HG03571 (cell line): ENCODE measurements around the gene CCDC61.

Source experiments
- ATAC-seq: cut with Tn5 transposase; IDR thresholded peaks from one replicate; pipeline ENCODE4 v1.9.1; 2021; ENCODE audit not compliant: unreplicated experiment

CCDC61 gene

DNA sequence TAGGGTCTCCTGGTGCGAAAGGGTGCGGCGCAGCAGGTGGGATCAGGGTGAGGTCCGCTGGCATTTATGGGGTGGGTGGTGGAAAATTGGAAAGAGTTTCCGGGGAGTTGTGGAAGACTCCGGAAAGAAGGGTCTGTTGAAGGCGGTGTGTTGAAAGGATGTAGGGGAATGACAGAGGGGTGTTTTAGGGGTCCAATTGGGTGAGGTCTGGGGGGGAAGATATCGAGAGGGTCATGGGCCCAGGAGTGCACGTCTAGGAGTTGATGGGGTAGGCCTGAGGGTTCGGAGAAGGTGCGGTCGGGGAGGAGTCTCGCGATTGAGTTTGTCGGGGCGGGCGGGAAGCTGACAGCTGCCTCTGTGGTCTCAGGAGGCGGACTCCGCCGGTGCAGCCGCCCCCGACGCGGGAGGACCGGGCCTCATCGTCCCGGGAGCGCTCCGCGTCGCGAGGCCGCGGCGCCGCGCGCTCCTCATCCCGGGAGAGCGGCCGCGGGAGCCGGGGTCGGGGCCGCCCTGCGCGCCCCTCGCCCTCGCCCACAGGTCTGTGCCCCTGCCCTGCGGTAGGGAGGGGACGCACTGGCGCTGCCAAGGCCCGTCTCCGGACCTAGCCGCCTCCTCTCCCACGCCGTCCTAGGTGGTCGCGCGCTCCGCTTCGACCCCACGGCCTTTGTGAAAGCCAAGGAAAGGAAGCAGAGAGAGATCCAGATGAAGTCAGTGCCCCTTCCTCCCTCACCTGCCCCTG lies 20.6 kb downstream of the CCDC61 start:
- no peak for ATAC-seq

GRCh38 chr19:46016426-46017094 lies 21.3 kb downstream of the CCDC61 start:
- no peak for ATAC-seq

DNA sequence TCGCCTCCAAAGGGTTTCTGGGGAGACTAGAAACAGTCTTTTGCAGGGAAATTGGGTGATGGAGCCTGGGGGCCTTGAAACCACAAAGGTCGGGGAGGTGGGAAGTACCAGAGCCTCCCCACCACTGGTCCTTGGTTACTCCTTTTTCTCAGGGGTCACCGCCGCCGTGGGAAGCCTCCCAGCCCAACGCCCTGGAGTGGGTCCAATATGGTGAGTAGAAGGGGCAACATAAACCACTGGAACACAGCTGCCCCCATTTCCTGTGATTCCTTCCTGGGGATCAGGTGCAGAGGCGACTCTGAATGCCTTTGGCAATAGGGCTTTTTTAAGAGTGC lies 21.8 kb downstream of the CCDC61 start:
- ATAC-seq, result no peak

- no peak for ATAC-seq
These were observed 22.8 kb downstream of the CCDC61 start for GRCh38 chr19:46017874-46018675.

GRCh38 chr19:46018729-46019251 lies 23.5 kb downstream of the CCDC61 start:
- ATAC-seq, result no peak

- no peak for ATAC-seq
These were observed 24.0 kb downstream of the CCDC61 start for GRCh38 chr19:46019270-46019669.

DNA sequence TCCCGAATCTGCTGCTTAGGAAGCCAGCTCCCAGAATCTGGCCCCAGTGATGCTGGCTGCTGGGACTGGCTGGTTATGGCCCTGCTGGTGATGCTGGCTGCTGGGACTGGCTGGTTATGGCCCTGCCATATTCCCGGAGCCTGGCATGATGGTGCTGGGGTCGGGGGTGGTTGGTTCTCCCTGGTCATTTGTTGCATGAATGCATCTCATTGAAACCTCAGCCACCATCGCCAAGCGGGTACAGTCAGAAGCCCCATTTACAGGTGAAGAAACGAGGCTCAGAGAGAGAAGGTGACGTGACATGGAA lies 25.5 kb downstream of the CCDC61 start:
- ATAC-seq, result no peak

- no peak for ATAC-seq
These were observed 26.3 kb downstream of the CCDC61 start for GRCh38 chr19:46021531-46022041.

DNA sequence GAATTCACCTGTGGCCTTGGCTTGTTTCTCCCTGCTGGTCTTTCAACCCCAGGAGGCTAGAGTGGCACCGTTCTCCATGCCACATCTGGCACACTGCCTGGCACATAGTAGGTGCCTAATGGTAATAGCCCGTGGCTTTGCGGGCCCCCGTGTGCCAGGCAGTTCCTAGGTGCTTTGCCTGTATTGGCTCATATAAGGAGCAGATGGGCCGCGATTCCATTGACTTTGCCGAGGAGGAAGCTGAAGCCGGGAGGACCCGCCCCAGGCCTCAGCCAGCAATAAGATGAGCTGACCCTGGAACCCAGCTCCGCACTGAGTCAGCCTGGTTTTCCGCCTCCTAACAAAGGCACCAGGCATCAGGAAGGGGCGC lies 26.8 kb downstream of the CCDC61 start:
- no peak for ATAC-seq

- ATAC-seq, result no peak
These were observed 27.4 kb downstream of the CCDC61 start, which contains the start of gene PGLYRP1 for GRCh38 chr19:46022431-46023310. Gene PGLYRP1, minus strand, starts transcription at chr19:46023053. Its CDS starts 32 bp downstream, at chr19:46023021.

GRCh38 chr19:46023311-46023779 lies 28.1 kb downstream of the CCDC61 start:
- ATAC-seq, result no peak

- no peak for ATAC-seq
These were observed 30.6 kb downstream of the CCDC61 start for GRCh38 chr19:46025835-46026234.

DNA sequence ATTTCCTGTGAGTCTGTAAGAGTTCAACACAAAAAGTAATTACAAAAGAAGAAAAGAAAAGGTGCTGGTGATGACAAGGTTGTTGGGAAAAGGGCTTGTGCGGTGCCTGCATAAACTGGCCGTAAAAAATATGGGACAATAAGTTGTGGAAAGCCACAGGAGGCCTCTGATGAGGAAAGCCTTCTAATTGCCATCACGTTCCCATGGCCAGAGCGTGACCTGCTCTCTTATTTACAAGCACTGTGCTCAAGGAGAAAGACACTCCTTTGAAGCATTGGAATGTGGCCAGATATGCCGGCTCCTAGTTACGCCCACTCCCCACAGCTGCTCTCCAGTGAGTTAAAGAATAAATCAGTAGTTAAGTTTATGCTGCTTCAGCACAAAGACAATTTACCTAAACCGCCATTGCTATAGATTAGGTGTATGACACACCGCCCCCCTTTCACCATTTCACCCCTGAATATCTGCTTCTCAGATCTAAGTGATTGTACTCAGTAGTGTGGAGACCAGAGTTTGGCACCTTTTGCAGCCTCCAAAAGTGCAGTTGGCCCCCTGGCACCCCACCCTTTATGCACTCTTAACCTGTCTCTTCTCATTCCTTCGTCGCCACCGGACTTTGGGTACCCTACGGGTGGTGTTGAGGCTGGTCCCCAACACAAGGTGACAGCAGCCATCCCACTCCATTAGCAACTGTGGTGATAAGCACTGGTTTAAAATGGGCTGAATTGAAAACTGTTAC lies 35.7 kb downstream of the CCDC61 start:
- no peak for ATAC-seq

- ATAC-seq, result no peak
These were observed 36.7 kb downstream of the CCDC61 start for GRCh38 chr19:46031781-46032596.

DNA sequence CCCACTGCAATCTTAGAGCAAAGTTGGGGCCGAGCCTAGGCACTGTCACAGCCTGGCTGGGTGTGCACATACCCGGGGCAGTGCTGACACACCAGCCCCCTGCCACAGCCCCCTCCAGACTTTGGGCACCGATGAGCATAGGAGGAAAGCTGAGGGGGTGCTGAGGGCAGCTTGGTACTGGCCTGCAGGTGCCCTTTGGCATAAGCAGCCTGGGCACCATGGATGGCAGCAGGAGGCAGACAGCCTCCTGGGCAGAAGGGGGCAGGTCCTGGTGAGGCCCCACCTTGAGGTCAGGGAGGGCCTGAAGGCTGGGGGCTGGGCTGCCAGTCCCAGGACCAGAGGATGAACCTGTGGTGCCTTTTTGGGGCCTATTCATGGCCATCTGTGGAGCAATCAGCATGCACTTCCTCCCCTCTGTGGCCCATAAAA lies 37.3 kb downstream of the CCDC61 start:
- no peak for ATAC-seq

DNA sequence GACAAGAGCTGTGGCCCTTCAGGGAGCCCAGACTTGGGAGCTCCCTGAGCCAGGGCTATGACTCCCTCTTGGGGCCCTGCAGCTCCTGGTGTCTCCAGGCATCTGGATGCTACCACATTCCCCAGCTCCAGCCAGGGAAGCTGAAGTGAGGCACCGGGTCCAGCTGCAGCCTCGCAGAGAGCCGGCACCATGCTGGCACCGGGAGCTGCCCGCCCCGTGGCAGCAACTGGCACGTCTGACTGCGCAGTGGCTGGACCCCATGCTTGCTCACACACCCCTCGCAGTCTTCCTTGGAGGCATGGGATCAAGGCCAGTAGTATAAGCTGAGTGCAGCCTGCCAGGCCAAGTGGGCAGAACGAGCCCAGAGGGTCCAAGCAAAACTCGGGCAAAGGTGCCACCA lies 38.1 kb downstream of the CCDC61 start:
- no peak for ATAC-seq

DNA sequence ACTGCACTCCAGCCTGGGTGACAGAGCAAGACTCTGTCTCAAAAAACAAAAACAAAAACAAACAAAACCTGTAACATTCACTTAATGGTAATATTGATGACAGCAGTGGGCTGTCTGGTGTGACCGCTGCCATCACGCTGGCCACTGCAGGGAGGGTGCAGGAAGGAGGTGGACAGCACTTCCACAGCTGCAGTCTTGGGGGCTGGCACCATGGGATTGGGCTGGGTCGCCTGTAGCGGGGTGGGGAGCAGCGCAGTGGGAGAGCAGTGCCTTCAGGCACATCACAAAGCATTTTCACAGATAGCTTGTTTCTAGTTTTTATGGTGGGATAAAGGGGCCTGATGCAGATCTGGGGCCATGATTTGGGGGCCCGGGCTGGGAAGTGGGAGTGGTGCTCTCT lies 40.3 kb downstream of the CCDC61 start:
- ATAC-seq, result no peak

DNA sequence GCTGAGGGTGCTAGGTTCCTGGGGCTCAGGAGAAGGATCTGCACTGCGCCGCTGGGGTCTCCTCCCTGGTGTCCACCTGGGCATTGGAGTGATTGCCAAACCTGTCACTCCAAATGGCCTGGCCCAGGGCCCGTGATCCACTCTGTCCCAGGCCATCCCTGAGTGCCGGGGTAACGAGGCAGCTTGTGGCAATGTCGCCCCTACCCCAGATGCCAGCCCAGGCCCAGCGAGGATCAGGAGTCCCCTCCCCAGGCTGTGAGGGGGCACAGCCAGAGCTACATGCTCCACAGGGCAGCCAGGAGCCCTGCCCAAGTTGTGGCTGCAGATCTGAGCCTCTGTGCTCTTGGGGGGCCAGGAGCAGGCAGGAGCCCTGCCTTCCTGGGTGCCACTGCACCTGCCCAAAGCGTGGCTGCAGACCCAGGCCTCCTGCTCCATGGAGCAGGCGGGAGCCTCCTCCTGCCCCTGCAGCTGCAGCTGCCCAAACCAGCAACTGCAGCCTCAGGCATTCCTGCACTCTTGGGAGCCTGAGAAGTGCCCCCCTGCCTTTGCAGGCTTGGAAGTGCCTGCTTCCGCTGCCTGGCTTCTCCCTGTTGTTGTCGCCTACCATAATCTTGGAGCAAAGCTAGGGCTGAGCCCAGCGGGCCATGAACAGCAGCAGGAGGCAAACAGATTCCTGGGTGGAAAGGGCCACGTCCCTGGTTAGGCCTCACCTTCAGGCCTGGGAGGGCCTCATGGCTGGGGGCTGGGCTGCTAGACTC lies 40.9 kb downstream of the CCDC61 start:
- no peak for ATAC-seq
